Activated CD4-positive, alpha-beta T cell treated with anti-CD3 and anti-CD28 coated beads, Interleukin-2, amount 50 U/mL, for 4 hours (primary cell): ENCODE data around the gene SFXN2.
"Not testable (repeated sequence)": the region's sequence is repeated elsewhere in the genome, so short reads cannot be mapped to it uniquely, and the experiment has no call there.

ENCODE experiments used
- DNase-seq, 2 experiments: peaks; one replicate each; pipeline ENCODE4 v3.0.0-alpha.2; 2020

SFXN2 gene

GRCh38 chr10:102721954-102722353 lies 7.5 kb downstream of the SFXN2 start:
- no peak for DNase-seq

- no peak for DNase-seq
Observed at GRCh38 chr10:102723989-102724388, 9.6 kb downstream of the SFXN2 start.

GRCh38 chr10:102726274-102726673 lies 11.8 kb downstream of the SFXN2 start:
- DNase-seq: no peak

- no peak for DNase-seq
Observed at GRCh38 chr10:102727037-102727818, 12.8 kb downstream of the SFXN2 start.

GRCh38 chr10:102729029-102730026 lies 14.9 kb downstream of the SFXN2 start:
- peak; percentile 33 to 48 for DNase-seq

- no peak for DNase-seq
Observed at GRCh38 chr10:102731222-102731800, 16.9 kb downstream of the SFXN2 start.

GRCh38 chr10:102732661-102733060 lies 18.2 kb downstream of the SFXN2 start:
- DNase-seq: no peak

GRCh38 chr10:102735065-102735562 lies 20.7 kb downstream of the SFXN2 start:
- no peak for DNase-seq

GRCh38 chr10:102738692-102739121 lies 24.3 kb downstream of the SFXN2 start:
- DNase-seq: no peak

- no peak for DNase-seq
Observed at GRCh38 chr10:102740229-102740628, 25.8 kb downstream of the SFXN2 start.

- no peak for DNase-seq
Observed at GRCh38 chr10:102741726-102742237, 27.3 kb downstream of the SFXN2 start.

- DNase-seq: not testable (repeated sequence)
Observed at GRCh38 chr10:102742313-102742712, 27.9 kb downstream of the SFXN2 start.

- DNase-seq: no peak
Observed at GRCh38 chr10:102743078-102743587, 28.7 kb downstream of the SFXN2 start.

GRCh38 chr10:102743588-102744373 lies 29.3 kb downstream of the SFXN2 start, which contains the start of gene WBP1L:
Gene WBP1L (plus strand): TSS chr10:102743948. CDS start chr10:102744054, 106 bp downstream.
- peak; percentile 94 for DNase-seq

GRCh38 chr10:102744374-102745051 lies 30.1 kb downstream of the SFXN2 start:
- DNase-seq: no peak

- no peak for DNase-seq
Observed at GRCh38 chr10:102745157-102745556, 30.7 kb downstream of the SFXN2 start.

- DNase-seq: no peak
Observed at GRCh38 chr10:102752266-102752930, 38.0 kb downstream of the SFXN2 start.

GRCh38 chr10:102752934-102753664 lies 38.7 kb downstream of the SFXN2 start:
- no peak for DNase-seq

GRCh38 chr10:102753718-102754117 lies 39.3 kb downstream of the SFXN2 start:
- DNase-seq: no peak

- no peak for DNase-seq
Observed at GRCh38 chr10:102757323-102757722, 42.9 kb downstream of the SFXN2 start.
